Tibial nerve (tissue), 3 donors: Measurements from ENCODE around the gene SPEF2.

Experiments used
- CTCF ChIP-seq, 5 experiments: fragments of 200-600 bp in 3 of 5; fragments of 450-650 bp in 2 of 5; sonication (generic) in 3 of 5; IDR thresholded peaks; one replicate each; pipeline ENCODE4 v1.5.1; 2016 to 2019; ENCODE audit warnings: antibody characterized with exemption in 5 of 5, mild to moderate bottlenecking in 3 of 5, moderate library complexity in 2 of 5
- POLR2A ChIP-seq, 2 donors: fragments of 450-650 bp; IDR thresholded peaks; one replicate each; pipeline ENCODE4 v1.6.1; 2017; ENCODE audit warnings: antibody characterized with exemption in 2 of 2, mild to moderate bottlenecking in 2 of 2, moderate library complexity in 2 of 2

GRCh38 chr5:35847961-35848360 is 230.3 kb downstream of the SPEF2 start:
- TF ChIP-seq CTCF (IDR thresholded peaks at IDR 0.05) = no peak
- no peak for TF ChIP-seq POLR2A (IDR thresholded peaks at IDR 0.05)
